Mucosa of stomach (tissue), 1 donor: ENCODE measurements around the gene CLSTN2.

ENCODE experiments used
- H3K27me3 ChIP-seq: one replicate; pipeline ENCODE4 v1.7.0; 2013; ENCODE audit warnings: mild to moderate bottlenecking, low read length; ENCODE audit not compliant: control insufficient read depth, insufficient read depth
- H3K36me3 ChIP-seq: one replicate; pipeline ENCODE4 v1.7.0; 2013; ENCODE audit warnings: low read length; ENCODE audit not compliant: control insufficient read depth, insufficient read depth
- H3K4me1 ChIP-seq: one replicate; pipeline ENCODE4 v1.7.0; 2013; ENCODE audit warnings: mild to moderate bottlenecking, low read length; ENCODE audit not compliant: control insufficient read depth, insufficient read depth
- H3K4me3 ChIP-seq: one replicate; pipeline ENCODE4 v1.7.0; 2013; ENCODE audit warnings: low read length
- H3K9ac ChIP-seq: one replicate; pipeline ENCODE4 v1.7.0; 2013; ENCODE audit warnings: mild to moderate bottlenecking, low read length, moderate library complexity
- H3K9me3 ChIP-seq: one replicate; pipeline ENCODE4 v1.7.0; 2013; ENCODE audit warnings: mild to moderate bottlenecking, low read length, moderate library complexity; ENCODE audit not compliant: control insufficient read depth
- donor health status: Pancreatic carcinoma.

Gene CLSTN2

GRCh38 chr3:140545197-140545596 lies 610.2 kb downstream of the CLSTN2 start:
- Histone ChIP-seq H3K9me3 (no peaks in the 10 kb centered on the region), H3K4me1 (no peaks in the 10 kb centered on the region), H3K4me3 (no peak overlapping the region), H3K36me3 (no peaks in the 10 kb centered on the region), H3K9ac (no peak overlapping the region), H3K27me3 (no peaks in the 10 kb centered on the region)

- Histone ChIP-seq H3K36me3 (no peaks in the 10 kb centered on the region), H3K9ac (no peak overlapping the region), H3K4me3 (no peak overlapping the region), H3K9me3 (no peaks in the 10 kb centered on the region), H3K27me3 (no peaks in the 10 kb centered on the region), H3K4me1 (no peaks in the 10 kb centered on the region)
Measured at GRCh38 chr3:140545756-140546155, 610.8 kb downstream of the CLSTN2 start.

GRCh38 chr3:140546649-140547048 lies 611.7 kb downstream of the CLSTN2 start:
- Histone ChIP-seq H3K4me3 (no peak overlapping the region), H3K27me3 (no peaks in the 10 kb centered on the region), H3K4me1 (no peaks in the 10 kb centered on the region), H3K36me3 (no peaks in the 10 kb centered on the region), H3K9me3 (no peaks in the 10 kb centered on the region), H3K9ac (no peak overlapping the region)

- no peaks in the 10 kb centered on the region for H3K4me1 ChIP-seq
- no peak overlapping the region for H3K4me3 ChIP-seq
- no peaks in the 10 kb centered on the region for H3K9me3 ChIP-seq
- no peaks in the 10 kb centered on the region for H3K36me3 ChIP-seq
- H3K9ac ChIP-seq, result no peak overlapping the region
- H3K27me3 ChIP-seq, result no peaks in the 10 kb centered on the region
Measured at GRCh38 chr3:140552403-140552802, 617.4 kb downstream of the CLSTN2 start.

- no peaks in the 10 kb centered on the region for H3K9me3 ChIP-seq
- no peaks in the 10 kb centered on the region for H3K27me3 ChIP-seq
- no peak overlapping the region for H3K9ac ChIP-seq
- no peak overlapping the region for H3K4me3 ChIP-seq
- H3K36me3 ChIP-seq, result no peaks in the 10 kb centered on the region
- no peaks in the 10 kb centered on the region for H3K4me1 ChIP-seq
Measured at GRCh38 chr3:140552898-140553297, 617.9 kb downstream of the CLSTN2 start.

GRCh38 chr3:140553591-140553990 lies 618.6 kb downstream of the CLSTN2 start:
- Histone ChIP-seq H3K36me3 (no peaks in the 10 kb centered on the region), H3K9ac (no peak overlapping the region), H3K4me3 (no peak overlapping the region), H3K9me3 (no peaks in the 10 kb centered on the region), H3K4me1 (no peaks in the 10 kb centered on the region), H3K27me3 (no peaks in the 10 kb centered on the region)

GRCh38 chr3:140555666-140556065 lies 620.7 kb downstream of the CLSTN2 start:
- Histone ChIP-seq H3K9ac (no peak overlapping the region), H3K4me3 (no peak overlapping the region), H3K9me3 (no peaks in the 10 kb centered on the region), H3K36me3 (no peaks in the 10 kb centered on the region), H3K27me3 (no peaks in the 10 kb centered on the region), H3K4me1 (no peaks in the 10 kb centered on the region)

GRCh38 chr3:140557476-140557875 lies 622.5 kb downstream of the CLSTN2 start:
- Histone ChIP-seq H3K36me3 (no peaks in the 10 kb centered on the region), H3K4me1 (no peaks in the 10 kb centered on the region), H3K4me3 (no peak overlapping the region), H3K9me3 (no peaks in the 10 kb centered on the region), H3K9ac (no peak overlapping the region), H3K27me3 (no peaks in the 10 kb centered on the region)

- H3K36me3 ChIP-seq, result no peaks in the 10 kb centered on the region
- H3K9me3 ChIP-seq, result no peaks in the 10 kb centered on the region
- no peak overlapping the region for H3K4me3 ChIP-seq
- H3K9ac ChIP-seq, result no peak overlapping the region
- H3K4me1 ChIP-seq, result no peaks in the 10 kb centered on the region
- no peaks in the 10 kb centered on the region for H3K27me3 ChIP-seq
Measured at GRCh38 chr3:140559546-140559945, 624.6 kb downstream of the CLSTN2 start.

GRCh38 chr3:140563206-140563760 lies 628.3 kb downstream of the CLSTN2 start:
- H3K27me3 ChIP-seq, result no peaks in the 10 kb centered on the region
- no peaks in the 10 kb centered on the region for H3K36me3 ChIP-seq
- H3K9ac ChIP-seq, result no peak overlapping the region
- no peaks in the 10 kb centered on the region for H3K4me1 ChIP-seq
- no peak overlapping the region for H3K4me3 ChIP-seq
- no peaks in the 10 kb centered on the region for H3K9me3 ChIP-seq

- Histone ChIP-seq H3K9me3 (no peaks in the 10 kb centered on the region), H3K9ac (no peak overlapping the region), H3K36me3 (no peaks in the 10 kb centered on the region), H3K27me3 (no peaks in the 10 kb centered on the region), H3K4me3 (no peak overlapping the region), H3K4me1 (no peaks in the 10 kb centered on the region)
Measured at GRCh38 chr3:140568131-140568530, 633.1 kb downstream of the CLSTN2 start.

GRCh38 chr3:140568842-140569520 lies 634.0 kb downstream of the CLSTN2 start:
- no peaks in the 10 kb centered on the region for H3K36me3 ChIP-seq
- no peak overlapping the region for H3K4me3 ChIP-seq
- no peak overlapping the region for H3K9ac ChIP-seq
- no peaks in the 10 kb centered on the region for H3K9me3 ChIP-seq
- no peaks in the 10 kb centered on the region for H3K4me1 ChIP-seq
- no peaks in the 10 kb centered on the region for H3K27me3 ChIP-seq

GRCh38 chr3:140570602-140571001 lies 635.6 kb downstream of the CLSTN2 start:
- Histone ChIP-seq H3K36me3 (no peaks in the 10 kb centered on the region), H3K4me3 (no peak overlapping the region), H3K27me3 (no peaks in the 10 kb centered on the region), H3K9ac (no peak overlapping the region), H3K4me1 (no peaks in the 10 kb centered on the region), H3K9me3 (no peaks in the 10 kb centered on the region)
